ENCODE measurements around the gene LIN54. TPM values are rescaled to one million over a fixed set of nuclear protein-coding genes. Genes with fewer than 3 reads are reported as not detected.

The LIN54 gene
- total and polyA plus RNA-seq, 9 of the 15 experiments (the other 6 are each of a cell fraction or from before 2014, with no cell fraction given): 2.2 to 22.5 (median 15.8) TPM

- TF ChIP-seq SIN3B (IDR thresholded peaks at IDR 0.05; ENCODE audit: low read depth) (peak; percentile 85), HES1 (IDR thresholded peaks at IDR 0.05; ENCODE audit: low read depth) (peak; percentile 54; the same call in 1 of the 2 replicates), NKRF (IDR thresholded peaks at IDR 0.05; ENCODE audit: borderline replicate concordance) (peak; percentile 74), ZNF589 (CRISPR knock-in tag; IDR thresholded peaks at IDR 0.05; ENCODE audit: low read depth) (0 out of 2 replicates have a peak, but pooled peaks have one; percentile 66), GTF2B (IDR thresholded peaks at IDR 0.05; ENCODE audit: extremely low read depth, insufficient read length) (peak; percentile 86), CCAR2 (IDR thresholded peaks at IDR 0.05; ENCODE audit: low read depth, low read length) (no peak), ZNF253 (CRISPR knock-in tag; conservative IDR thresholded peaks at IDR 0.05) (no peak), ZNF197 (CRISPR knock-in tag; IDR thresholded peaks at IDR 0.05; ENCODE audit: low read depth) (peak; percentile 80; the same call in 1 of the 2 replicates), TCF3 (CRISPR knock-in tag; IDR thresholded peaks at IDR 0.05) (no peak), HMG20B (CRISPR knock-in tag; IDR thresholded peaks at IDR 0.05) (no peak), NUFIP1 (IDR thresholded peaks at IDR 0.05; ENCODE audit: partially characterized antibody) (no peak), MCM2 (IDR thresholded peaks at IDR 0.05; ENCODE audit: low read depth) (no peak), CBX3 (IDR thresholded peaks at IDR 0.05; ENCODE audit: borderline replicate concordance in 1 of 2, low read length in 2 of 2) (peak in 1 of 2 experiments; percentile 92; a peak in 2 of 3 replicates), PTBP1 (IDR thresholded peaks at IDR 0.05; ENCODE audit: low read depth, low read length) (no peak), ZFX (CRISPR knock-in tag; IDR thresholded peaks at IDR 0.05) (peak; percentile 82), POLR3G (IDR thresholded peaks at IDR 0.05; ENCODE audit: extremely low read depth, insufficient read length, insufficient replicate concordance) (no peak), CAMTA2 (CRISPR knock-in tag; conservative IDR thresholded peaks at IDR 0.05) (no peak), HINFP (tag; conservative IDR thresholded peaks at IDR 0.05; ENCODE audit: low read depth) (no peak), FOXA1 (IDR thresholded peaks at IDR 0.05; ENCODE audit: borderline replicate concordance) (no peak), E2F3 (CRISPR knock-in tag; IDR thresholded peaks at IDR 0.05) (no peak), DNMT1 (IDR thresholded peaks at IDR 0.05) (no peak), RAD51 (IDR thresholded peaks at IDR 0.05; ENCODE audit: borderline replicate concordance, low read depth) (0 out of 2 replicates have a peak, but pooled peaks have one; percentile 31), CBX5 (IDR thresholded peaks at IDR 0.05; ENCODE audit: borderline replicate concordance, low read depth) (no peak)
These were observed 24.2 kb upstream of the LIN54 start, which contains the start of gene COPS4 (continued) for GRCh38 chr4:83034630-83035494.
